ENCODE measurements around the gene KCNQ4. TPM values are rescaled to one million over a fixed set of nuclear protein-coding genes. Genes with fewer than 3 reads are reported as not detected.

Gene KCNQ4
- polyA plus RNA-seq, 3 donors = 0.67 to 0.88 (median 0.70) TPM

DNA sequence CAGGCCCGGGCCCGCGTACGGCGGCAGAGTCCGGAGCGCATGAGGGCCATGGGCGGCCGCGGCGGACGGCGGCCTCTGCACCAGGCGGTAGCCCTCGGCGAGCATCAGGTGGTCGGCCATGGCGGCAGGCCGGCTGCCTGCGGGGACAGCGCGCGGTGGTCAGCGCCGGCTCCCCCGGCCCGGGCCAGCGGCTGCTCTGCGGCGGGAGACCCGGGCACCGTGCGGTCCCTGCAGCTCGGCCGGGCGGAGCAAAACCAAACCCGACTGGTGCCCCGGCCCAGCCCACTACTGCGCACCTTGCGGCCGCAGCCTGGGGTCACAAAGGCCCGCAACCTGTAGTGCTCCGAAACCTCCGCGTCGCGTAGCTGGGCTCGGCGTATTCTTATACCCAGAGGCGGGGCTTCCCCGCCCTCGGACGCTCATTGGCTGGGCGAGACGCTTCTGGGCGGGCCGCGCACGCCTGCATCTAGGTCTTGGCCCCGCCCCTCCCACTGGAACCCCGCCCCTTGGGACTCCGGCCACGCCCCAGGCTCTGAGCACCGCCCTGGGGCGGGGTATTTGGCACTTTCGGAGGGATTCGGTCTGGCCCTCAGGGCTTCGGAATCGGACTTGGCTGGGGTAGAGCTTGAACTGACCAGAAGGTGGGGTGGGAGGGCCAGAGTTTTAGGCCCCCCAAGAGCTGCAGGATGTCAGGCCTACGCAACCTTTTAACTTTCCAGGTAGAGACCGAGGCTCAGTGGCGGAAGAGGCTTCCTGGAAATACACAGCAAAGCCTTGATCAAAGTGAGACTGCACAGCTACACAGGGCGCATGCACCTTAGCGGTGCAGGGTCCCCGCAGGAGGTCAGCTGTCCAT lies 78.6 kb downstream of the KCNQ4 start, which contains the start of gene CITED4:
Gene CITED4 (minus strand): TSS at position 356 of the 856 bp plus-strand sequence. CDS start 236 bp downstream, at position 120.
- 1 to 3% (median 3%) methylated on average over 68 to 75 of the region's 75 CpGs for WGBS, 3 donors
- no peak within 1 kb of the TSS for H3K27ac ChIP-seq (ENCODE audit: low read depth, low read length)

DNA sequence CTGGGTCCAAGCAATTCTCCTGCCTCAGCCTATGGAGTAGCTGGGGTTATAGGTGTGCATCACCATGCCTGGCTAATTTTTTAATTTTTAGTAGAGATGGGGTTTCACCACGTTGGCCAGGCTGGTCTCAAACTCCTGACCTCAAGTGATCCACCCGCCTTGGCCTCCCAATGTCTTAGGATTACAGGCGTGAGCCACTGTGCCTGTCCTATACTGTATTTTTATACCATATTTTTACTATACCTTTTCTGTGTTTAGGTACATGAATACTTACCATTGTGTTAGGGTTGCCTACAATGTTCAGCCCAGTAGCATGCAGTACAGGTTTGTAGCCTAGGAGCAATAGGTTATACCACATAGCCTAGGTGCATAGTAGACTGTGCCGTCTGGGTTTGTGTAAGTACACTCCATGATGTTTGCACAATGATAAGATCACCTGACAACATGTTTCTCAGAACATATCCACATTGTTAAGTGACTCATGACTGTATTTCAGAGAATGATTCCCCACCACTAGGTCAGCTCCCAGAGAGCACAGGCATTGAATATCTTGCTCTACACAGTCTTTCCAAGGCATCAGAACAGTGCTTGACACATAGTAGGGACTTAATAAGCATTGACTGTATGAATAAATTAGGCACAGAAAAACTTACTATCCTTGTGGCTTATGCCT lies 84.6 kb downstream of the KCNQ4 start:
- H3K27ac ChIP-seq (ENCODE audit: low read depth, low read length) = no peak overlapping the region
- WGBS, 3 donors = 65 to 91% (median 84%) methylated on average over 4 of the region's 4 CpGs

DNA sequence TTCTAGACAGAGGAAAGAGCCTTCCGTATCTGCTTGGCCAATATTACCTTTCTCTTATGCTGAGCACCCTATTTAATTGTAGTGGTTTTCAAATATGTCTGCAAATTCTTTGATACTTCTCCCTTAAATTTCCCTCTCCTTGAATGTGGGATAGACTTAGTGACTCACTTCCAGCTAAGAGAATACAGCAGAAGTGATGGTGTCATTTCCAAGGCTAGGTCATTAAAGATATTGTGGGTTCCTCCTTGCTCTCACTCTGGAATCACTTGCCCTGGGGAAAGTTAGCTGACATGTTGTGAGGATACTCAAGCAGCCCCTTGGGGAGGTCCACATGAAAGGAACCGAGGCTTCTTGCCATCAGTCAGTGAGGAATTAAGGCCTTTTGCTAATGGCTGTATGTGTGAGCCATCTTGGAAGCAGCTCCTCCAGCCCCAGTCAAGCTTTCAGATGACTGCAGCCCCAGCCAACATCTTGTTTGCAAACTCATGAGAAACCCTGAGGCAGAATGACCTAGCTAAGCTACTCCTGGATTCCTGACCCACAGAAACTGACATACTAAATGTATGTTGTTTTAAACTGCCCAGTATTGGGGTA lies 86.6 kb downstream of the KCNQ4 start:
- WGBS, 3 donors = 87 to 96% (median 93%) methylated on average over 2 of the region's 2 CpGs
- H3K27ac ChIP-seq (ENCODE audit: low read depth, low read length) = no peak overlapping the region

DNA sequence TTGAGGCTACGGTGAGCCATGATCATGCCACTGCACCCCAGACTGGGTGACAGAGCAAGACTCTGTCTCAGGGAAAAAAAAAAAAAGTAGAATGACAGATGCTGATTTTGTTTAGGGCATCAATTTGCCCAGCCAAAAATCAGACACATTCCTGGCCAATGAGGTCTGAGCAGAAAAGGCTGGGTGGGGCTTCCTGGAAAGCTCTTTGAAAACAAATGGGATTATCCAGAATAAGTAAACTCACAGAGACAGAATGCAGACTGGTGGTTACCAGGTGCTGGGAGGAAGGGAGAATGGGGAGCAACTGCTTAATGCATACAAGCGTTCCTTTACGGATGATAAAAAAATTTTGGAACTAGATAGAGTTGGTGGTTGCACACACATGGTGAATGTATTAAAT lies 88.7 kb downstream of the KCNQ4 start:
- no peak overlapping the region for H3K27ac ChIP-seq (ENCODE audit: low read depth, low read length)
- WGBS, 3 donors = 73 to 89% (median 77%) methylated on average over 3 of the region's 3 CpGs

DNA sequence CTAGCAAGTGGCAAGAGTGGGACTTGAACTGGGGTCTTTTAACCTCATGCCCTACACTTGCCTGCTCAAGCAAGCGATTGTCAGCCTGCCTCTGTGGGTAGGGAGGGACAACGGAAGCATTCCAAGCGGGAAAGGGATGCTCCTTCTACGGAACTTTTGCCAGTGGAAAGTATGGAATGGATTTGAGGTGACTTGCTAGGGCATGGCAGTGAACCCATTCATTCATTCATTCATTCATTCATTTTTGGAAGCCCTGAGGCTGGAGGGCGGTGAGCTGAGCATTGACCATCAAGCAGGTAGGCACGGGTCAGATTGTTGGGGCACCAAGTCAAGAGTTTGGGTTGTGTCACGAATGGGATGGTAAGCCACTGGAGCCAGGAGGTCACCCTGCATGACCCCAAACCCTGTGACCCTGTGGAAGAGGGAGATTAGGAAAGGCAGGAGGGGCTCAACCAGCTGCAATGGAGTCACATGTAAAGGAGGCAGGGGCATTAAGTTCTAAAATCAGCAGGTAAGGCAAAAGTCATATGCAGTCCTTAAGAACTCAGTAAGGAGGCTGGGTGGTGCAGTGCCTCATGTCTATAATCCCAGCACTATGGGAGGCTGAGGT lies 90.4 kb downstream of the KCNQ4 start:
- H3K27ac ChIP-seq (ENCODE audit: low read depth, low read length) = no peak overlapping the region
- 94 to 99% (median 95%) methylated on average over 7 of the region's 7 CpGs for WGBS, 3 donors

DNA sequence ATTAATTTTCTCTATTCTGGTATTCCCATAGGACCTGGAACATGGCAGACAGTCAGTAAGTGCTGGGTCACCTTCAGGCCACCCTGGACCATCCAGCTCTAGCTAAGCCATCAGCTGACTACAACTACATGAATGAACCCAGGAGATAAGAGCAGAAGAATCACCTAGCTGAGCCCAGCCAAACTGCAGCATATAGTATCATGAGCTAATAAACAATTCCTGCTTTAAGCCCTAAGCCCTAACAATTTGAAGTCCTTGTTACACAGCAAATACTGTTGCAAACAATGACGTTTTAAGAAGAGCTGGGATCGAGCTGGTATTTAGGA lies 92.8 kb downstream of the KCNQ4 start:
- WGBS, 3 donors = 87 to 94% (median 87%) methylated on average over 2 of the region's 2 CpGs
- H3K27ac ChIP-seq (ENCODE audit: low read depth, low read length) = no peak overlapping the region

DNA sequence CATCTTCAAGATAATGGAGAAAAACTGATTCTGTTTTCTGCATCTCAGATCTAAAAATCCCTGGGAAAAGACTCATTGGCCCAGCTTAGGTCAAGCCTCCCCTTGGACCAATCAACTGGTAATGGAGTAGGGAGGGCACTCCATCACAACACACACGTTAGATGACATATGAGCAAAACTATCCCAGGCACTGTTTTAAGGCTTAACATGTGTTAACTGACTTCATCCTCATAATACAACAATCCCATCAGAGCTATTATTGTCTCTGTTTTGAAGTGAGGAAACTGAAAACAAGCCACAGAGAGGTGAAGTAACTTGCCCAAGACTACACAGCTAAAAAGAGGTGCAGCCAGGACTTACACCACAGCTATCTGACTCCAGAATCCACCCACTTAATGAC lies 93.3 kb downstream of the KCNQ4 start:
- H3K27ac ChIP-seq (ENCODE audit: low read depth, low read length) = no peak overlapping the region
- 85 to 91% (median 89%) methylated on average over 1 of the region's 1 CpG for WGBS, 3 donors

DNA sequence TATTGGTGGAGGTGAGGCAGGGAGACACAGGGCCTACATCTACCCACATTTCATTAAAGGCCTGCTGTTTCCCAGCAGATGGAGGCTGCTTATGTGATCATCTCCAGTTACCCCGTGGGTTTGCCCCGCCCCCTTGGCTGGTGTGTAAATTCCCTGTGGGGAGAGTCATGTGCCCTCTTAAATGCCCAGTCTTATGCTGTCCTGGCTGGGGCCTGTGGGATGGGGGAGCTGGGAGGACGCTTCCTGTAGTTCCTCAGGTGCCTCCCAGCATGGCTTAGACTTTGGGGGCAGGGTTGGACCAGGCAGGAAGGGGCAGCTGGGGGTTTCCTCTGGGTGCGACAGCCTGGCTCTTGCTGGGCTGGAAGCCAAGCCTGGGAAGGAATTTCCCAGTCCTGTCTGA lies 94.1 kb downstream of the KCNQ4 start:
- H3K27ac ChIP-seq (ENCODE audit: low read depth, low read length) = no peak overlapping the region
- WGBS, 3 donors = 12 to 40% (median 21%) methylated on average over 4 of the region's 4 CpGs

DNA sequence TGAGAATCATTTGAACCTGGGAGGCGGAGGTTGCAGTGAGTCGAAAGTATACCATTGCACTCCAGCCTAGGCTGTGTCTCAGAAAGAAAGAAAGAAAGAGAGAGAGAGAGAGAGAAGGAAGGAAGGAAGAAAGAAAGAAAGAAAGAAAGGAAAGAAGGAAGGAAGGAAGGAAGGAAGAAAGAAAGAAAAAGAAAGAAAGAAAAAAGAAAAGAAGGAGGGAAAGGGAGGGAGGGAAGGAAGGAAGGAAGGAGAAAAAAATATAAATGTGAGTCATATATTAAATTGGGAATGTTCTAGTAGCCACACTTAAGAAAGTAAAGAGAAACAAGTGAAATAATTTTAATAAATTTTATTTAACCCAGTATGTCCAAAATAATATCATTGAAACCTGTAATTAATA lies 95.3 kb downstream of the KCNQ4 start:
- 95 to 100% (median 98%) methylated on average over 2 of the region's 2 CpGs for WGBS, 3 donors
- no peak overlapping the region for H3K27ac ChIP-seq (ENCODE audit: low read depth, low read length)

DNA sequence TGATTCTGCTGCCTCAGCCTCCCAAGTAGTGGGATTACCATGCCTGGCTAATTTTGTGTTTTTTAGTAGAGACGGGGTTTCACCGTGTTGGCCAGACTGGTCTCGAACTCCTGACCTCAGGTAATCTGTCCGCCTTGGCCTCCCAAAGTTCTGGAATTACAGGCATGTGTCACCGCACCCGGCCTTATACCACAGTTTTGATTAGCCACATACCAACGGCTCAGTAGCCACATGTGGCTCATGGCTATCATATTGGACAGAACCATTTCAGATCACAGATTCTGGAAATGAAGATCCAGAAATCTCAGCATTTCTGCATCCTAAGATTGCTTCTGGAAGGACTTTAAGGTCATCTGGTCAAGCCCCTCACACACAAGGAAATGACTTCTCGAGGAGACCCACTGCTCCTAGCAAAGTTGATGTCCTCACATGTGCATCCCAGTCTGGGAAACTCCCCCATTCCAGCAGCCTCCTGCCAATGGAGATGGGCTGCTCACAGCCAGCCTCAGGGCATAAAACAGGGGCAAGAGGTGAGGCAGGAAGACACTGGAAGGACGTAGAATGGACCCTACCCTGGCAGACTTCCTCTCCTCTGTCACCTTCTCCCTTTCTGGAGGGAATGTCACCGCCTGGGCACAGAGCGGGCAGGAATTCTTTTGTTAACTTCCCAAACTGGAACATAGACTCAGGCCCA lies 96.0 kb downstream of the KCNQ4 start:
- H3K27ac ChIP-seq (ENCODE audit: low read depth, low read length) = no peak overlapping the region
- WGBS, 3 donors = 90 to 95% (median 91%) methylated on average over 11 of the region's 11 CpGs

DNA sequence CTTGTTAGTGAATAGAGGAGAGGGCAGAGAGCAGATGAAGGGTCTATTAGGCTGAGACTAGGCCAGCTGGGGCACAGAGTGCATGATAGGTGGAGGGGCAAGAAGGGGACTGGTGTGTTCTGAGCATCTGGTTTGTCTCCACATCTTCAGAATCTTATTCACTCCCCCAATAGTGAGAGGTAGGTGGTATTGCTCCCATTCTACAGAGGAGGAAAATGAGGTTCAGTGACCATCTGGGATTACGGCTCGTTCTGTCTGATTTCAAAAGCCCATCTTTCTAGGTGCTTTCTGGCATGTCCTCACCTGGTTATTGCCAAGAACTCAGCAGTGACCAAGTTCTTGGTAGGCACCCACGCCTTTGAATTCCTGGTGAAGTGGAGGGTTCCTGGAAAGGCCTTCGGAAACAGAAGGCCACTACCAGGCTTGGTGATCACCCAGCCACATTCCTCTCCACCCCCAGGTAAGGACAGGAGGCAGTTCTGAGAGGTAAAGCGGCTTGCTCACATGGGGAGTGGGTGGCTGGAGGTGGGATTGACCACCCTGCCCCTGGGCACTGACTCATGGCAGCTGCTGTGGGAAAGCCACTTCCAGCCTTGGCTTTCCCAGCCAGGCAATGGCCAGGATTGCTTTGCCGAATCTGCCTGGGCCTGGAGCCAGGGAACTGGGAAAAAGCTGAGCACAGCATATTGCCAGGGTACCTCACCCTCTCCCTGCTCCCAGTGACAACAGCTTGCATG lies 97.4 kb downstream of the KCNQ4 start:
- 83 to 90% (median 89%) methylated on average over 6 of the region's 6 CpGs for WGBS, 3 donors

DNA sequence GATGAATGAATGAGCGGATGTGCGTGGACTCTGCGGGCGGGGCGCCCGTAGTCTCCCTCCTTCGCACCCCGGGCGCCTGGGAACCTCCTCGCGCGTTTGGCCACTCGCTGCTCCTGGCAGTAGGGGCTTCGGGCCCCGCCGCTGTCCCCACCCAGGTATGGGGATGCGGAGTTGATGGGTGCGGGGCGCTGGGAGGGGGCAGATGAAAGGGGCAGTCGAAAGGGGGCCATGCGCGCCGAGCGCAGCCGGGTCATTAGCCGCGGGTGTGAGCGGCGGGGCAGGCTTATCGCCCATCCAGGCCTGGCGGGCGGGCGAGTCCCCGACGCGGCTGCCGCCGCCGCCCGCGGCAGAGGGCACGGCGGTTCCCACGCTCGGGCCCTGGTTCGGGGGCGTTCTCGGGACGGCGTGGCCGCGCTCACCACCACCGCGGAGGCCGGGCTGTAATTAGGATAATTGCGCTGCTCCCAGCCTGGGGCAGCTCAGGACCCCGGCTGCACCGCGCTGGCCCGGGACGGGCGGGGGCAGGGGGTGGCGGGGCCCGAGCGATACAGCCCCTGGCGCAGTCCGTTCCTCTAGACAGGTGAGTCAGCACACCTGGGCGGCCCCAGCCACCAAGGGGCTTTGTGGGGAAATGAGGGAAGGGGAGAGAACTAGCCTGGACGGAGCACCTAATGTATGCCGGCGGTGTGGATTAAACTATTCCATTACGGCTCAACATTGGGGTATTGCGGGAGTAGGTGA lies 100.6 kb downstream of the KCNQ4 start:
- 25% methylated on average over 65 to 73 of the region's 73 CpGs for WGBS, 3 donors
- H3K27ac ChIP-seq (ENCODE audit: low read depth, low read length) = no peak overlapping the region

More for the DNA sequence above, 97.4 kb downstream of the KCNQ4 start:
- H3K27ac ChIP-seq (ENCODE audit: low read depth, low read length) = no peak overlapping the region

DNA sequence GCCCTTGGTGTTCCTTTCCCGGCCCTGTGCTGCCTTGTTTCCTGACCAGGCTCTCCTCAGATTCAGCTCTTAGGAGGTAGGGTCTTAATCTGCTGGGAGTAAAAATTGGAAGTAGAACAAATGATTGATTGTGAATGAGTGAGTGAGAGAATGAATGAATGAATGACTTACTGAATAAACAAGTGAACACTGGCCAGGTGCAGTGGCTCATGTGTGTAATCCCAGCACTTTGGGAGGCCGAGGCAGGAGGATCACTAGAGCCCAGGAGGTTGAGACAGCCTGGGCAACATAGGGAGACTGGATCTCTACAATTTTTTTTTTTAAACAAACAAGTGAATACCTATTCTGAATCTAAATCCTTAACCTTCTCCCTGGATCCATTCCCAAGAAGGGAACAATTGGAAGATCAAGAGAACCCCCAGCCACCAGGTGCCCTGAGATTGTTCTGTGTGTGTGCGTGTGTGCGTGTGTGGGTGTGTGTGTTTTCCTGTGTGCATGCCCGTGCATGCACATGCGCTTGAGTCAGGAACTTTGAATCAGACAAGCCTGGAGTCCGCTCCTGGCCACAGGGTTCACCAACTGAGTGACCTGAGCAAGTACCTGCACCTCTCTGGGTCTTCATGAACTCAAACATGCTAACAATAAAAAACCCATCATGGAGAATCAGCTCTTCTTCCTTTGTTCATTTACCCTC lies 102.9 kb downstream of the KCNQ4 start:
- 68 to 85% (median 80%) methylated on average over 7 of the region's 7 CpGs for WGBS, 3 donors
- H3K27ac ChIP-seq (ENCODE audit: low read depth, low read length) = no peak overlapping the region

DNA sequence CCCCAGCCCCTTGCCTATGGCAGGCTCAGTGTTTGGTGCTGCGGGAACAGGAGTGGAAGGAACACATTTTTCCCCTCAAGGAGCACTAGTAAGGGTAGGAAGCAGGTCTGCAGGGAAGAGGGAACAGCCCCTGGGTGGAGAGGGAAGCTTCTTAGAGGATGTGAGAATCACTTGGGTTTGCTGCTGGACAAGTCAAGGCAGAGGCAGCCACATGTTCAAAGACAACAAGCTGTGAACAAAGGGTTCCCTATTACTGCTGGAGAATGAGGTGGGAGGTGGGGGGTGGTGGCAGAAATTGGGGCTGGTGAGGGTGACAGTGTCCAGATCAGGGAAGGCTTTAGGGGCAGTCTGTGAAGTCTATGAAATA lies 103.4 kb downstream of the KCNQ4 start:
- 76 to 87% (median 84%) methylated on average over 1 of the region's 1 CpG for WGBS, 3 donors
- H3K27ac ChIP-seq (ENCODE audit: low read depth, low read length) = no peak overlapping the region

DNA sequence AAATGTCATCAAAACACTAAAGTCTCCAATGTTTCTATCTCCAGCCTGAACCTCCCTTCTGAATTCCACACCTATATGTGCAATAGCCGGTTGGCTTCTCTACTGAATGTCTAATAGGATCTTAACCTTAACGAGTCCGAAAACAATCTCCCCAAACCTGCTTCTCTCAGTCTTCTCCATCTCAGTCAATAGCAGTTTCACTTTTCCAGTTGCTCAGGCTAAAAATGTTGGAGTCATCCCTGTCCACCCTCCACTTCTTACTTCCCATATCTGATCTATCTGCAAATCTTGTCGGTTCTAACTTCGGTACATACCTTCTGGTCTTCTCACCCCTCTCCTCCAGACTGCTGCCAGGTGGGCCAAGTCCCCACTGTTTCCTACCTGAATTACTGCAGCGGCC lies 104.1 kb downstream of the KCNQ4 start:
- WGBS, 3 donors = 90 to 97% (median 94%) methylated on average over 6 of the region's 6 CpGs
- no peak overlapping the region for H3K27ac ChIP-seq (ENCODE audit: low read depth, low read length)
